Activated CD4-positive, CD25-positive, alpha-beta regulatory T cell (primary cell): ENCODE data around the gene DCAF11.

Experiments used
- DNase-seq, 4 experiments: peaks; one replicate each; lab custom pipeline; 2025; lab: John Stamatoyannopoulos, UW

The DCAF11 gene

DNA sequence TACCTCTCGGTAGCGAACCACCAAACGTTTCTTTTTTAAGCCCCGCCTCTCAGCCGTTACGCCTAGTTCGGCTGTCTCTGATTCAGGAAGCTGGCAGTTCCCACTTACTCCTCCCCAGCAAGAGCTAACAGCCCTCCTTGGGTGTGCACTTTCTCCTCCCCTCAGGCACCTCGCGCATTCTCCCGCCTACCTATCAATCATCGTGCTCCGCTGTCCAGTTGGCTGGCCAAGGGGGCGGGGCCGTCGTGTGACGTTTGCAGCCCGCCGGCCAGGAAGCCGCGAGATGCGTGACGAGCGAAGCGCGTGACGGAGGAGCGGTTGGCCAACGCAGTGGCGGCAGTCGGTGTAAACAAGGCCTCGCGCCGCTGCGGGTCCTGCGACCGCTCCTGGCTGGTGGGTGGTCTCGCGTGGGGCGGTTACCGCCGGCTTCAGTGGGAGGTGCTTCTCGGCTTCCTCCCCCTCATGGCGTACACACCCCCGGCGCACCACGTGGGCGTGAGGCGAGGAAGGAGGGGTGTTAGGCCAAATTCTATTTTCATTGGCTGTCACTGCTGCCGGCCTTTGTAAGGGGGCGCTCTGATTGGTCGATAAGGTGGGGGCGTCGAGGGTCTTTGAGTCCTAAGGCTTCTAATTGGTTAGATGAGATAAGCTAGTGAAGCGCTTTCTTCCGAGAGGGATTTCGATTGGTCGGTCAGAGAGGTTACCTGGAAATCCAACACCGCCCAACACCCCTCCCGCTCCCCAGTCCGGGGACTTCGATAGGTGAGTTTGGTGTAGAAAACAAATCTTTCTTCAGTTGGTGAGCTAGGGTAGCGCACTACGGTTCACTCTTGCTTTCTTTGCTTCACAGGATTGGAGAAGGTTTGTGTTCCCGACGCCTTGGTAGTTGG, at the start of gene DCAF11, which contains the start of gene NRL:
TSS of gene DCAF11 (plus strand) at position 246 of the 890 bp plus-strand sequence. CDS start 818 bp downstream, outside the sequence.
TSS of gene NRL (minus strand) at position 418 of the 890 bp plus-strand sequence. CDS start 32,101 bp downstream, outside the sequence.
- peak; percentile 96 to 97 (median 97) for DNase-seq

GRCh38 chr14:24064856-24065255, 49.7 kb upstream of the DCAF11 start:
- DNase-seq: no peak

- DNase-seq: no peak
Observed at GRCh38 chr14:24065408-24065807, 49.2 kb upstream of the DCAF11 start.

GRCh38 chr14:24066496-24067132, 48.0 kb upstream of the DCAF11 start:
- DNase-seq: no peak

DNA sequence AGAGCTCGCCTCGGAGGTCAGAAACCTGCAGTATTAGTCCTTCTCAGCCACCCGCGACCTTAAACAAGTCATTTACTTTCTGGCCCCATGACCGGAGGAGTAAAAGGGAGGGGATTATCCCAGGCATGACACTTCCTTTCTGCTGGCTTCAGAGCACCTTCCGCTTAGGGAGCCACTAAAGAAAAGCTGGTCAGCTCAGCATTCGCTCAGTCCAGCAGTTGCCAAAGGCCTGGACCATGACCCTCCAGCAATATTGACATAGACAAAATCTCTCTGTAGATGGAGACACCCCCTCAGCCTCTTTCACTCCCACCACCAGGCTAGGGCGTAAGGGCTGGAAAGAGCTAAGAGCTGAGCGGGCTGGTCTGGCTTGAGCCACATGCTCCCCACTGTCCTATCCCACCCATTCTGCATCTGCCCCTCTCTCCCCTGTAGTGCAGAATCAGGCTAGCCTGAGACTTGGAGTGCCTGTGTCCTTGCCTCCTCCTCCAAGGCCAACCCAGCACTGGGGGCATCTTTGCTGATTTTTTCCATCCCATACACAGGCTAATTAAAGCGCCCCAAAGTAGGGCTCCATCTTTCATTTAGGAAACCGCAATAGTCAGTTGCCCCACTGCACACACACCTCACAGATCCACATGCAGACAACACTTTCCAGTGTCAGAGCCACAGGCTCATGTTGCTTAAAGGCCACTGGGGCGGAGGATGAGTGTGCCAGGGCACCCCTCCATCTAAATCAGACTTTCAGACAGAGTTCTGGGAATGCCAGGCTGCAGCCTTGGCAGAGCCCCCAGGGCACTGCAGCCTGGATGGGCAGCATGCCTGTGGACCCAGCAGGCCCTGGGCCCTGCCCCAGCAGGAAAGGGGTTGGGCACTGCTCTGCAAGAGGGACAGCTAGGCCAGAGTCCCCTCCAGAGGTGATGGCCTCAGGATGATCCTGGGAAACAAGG, 47.2 kb upstream of the DCAF11 start:
- no peak for DNase-seq

- no peak for DNase-seq
Observed at GRCh38 chr14:24068711-24069410, 45.7 kb upstream of the DCAF11 start.

DNA sequence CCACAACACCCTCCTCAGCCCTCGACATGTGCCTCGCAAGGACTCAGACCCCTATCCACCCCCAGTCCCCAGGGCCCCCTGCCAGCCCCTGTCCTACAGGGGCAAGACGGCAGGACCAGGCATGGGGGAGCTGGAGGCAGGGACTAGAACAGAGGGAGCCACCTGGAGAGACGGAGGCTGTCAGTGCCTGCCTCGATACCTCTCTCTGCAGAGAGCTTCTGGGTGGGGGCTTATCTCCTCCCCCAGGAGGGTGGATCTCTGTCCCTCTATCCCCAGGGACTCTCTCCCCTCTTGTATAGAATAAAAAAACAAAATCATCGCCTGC, 45.2 kb upstream of the DCAF11 start:
- no peak for DNase-seq

GRCh38 chr14:24070285-24071143, 44.1 kb upstream of the DCAF11 start:
- DNase-seq: no peak

GRCh38 chr14:24071144-24071697, 43.4 kb upstream of the DCAF11 start, which contains the start of gene CPNE6:
TSS of gene CPNE6 (plus strand) at chr14:24071562. CDS start at chr14:24072937, 1,375 bp downstream.
- DNase-seq: no peak

- no peak for DNase-seq
Observed at GRCh38 chr14:24071836-24072430, 42.6 kb upstream of the DCAF11 start.

DNA sequence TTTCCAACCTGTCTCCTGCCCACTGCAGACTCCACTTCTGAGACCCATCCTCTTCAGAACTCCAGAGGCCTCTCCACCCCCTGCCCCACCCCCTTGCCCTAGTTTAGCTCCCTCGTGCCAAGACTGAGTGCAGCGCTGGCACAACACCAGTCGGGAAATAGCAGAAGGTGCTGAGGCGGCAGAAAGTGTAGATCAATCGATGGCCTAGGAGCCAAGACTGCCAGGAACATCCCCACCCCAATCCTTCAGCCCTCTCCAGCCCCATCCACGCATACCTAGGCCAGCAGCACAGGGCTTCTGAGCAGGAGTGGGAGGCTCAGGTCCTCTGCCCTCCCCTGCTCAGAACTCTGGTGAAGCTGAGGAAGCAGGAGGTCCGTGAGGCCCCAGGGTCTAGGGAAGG, 42.1 kb upstream of the DCAF11 start:
- DNase-seq: no peak

- no peak for DNase-seq
Observed at GRCh38 chr14:24072881-24073877, 41.4 kb upstream of the DCAF11 start.

DNA sequence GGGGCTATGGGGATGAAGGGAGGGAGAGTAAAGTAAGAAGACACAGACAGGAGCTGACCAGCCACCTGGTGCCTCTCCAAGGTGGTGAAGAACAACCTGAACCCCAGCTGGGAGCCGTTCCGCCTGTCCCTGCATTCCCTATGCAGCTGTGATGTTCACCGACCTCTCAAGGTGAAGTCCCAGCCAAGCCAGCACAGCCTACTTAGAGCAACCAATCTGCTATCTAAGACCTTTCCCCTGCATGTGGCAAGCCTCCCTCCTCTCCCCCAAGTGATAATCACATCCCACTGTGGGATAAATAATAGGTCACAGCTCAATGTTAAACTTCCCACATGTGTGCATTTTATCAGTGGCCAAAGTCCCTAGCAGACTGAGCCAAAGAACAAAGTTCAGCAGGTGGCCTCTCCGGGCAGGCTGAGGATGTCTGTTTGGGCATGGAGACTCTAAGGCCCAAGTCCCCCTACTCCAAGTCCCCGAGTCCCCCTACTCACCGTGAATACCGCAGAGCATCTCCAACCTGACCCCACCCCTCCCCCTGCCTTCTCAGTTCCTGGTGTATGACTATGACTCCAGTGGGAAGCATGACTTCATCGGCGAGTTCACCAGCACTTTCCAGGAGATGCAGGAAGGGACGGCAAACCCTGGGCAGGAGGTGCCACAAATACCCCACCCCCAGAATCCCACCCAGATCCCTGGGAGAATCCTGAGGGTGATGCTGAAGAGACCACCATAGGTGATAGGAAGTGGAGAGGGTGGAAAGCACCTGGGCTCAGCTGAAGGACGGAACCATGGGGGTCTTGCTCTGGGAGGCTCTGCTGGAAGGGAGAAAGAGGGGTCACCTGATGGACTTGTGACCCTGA, 39.7 kb upstream of the DCAF11 start:
- DNase-seq: no peak

- no peak for DNase-seq
Observed at GRCh38 chr14:24075485-24076301, 38.9 kb upstream of the DCAF11 start.

- no peak for DNase-seq
Observed at GRCh38 chr14:24076302-24076601, 38.3 kb upstream of the DCAF11 start.

DNA sequence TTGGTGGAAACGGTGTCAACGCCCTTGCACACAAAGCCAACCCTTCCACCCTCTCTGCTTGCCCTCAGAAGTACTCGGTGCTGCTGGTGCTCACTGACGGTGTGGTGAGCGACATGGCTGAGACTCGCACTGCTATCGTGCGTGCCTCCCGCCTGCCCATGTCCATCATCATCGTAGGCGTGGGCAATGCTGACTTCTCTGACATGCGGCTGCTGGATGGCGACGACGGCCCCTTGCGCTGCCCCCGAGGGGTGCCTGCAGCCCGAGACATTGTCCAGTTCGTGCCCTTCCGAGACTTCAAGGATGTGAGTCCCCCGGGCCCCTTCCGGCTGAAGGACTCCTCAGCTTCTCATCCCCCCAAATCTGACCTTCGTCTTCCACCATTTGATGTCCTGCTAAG, 37.5 kb upstream of the DCAF11 start:
- no peak for DNase-seq

DNA sequence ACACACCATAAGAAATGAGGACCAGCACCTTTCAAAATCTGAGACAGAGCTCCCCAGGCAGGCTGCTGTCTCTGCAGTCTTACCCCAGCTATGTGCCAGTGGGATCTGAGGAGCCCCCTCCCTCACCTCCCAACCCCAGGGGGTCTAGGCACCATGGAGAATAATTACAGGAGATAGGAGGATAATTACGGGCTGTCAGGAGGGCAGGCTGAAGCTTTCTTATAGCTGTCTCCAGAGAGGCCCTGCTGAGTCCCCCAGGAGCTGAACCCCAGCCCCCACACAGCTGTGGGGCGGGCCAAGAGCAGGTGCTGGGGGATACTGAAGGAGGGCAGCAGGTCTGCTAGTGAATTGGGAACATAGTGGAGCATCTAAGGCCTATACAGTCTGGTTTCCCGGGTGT, 36.4 kb upstream of the DCAF11 start:
- DNase-seq: no peak
